GM19452 (cell line): ENCODE results near the gene METRNL.

ENCODE experiments used
- ATAC-seq: cut with Tn5 transposase; IDR thresholded peaks from one replicate; pipeline ENCODE4 v1.9.1; 2021; ENCODE audit not compliant: unreplicated experiment

The METRNL gene

GRCh38 chr17:83078378-83079351, 744 bp upstream of the METRNL start:
- ATAC-seq = no peak

- no peak for ATAC-seq
Measured at GRCh38 chr17:83079766-83080578, 563 bp downstream of the METRNL start.

GRCh38 chr17:83080579-83080857, 1.1 kb downstream of the METRNL start:
- no peak for ATAC-seq

- ATAC-seq = no peak
Measured at GRCh38 chr17:83080858-83081683, 1.7 kb downstream of the METRNL start.

- ATAC-seq = no peak
Measured at GRCh38 chr17:83081684-83082201, 2.3 kb downstream of the METRNL start.

GRCh38 chr17:83082424-83082823, 3.0 kb downstream of the METRNL start:
- ATAC-seq = no peak

GRCh38 chr17:83082909-83083367, 3.5 kb downstream of the METRNL start:
- no peak for ATAC-seq

- ATAC-seq = no peak
Measured at GRCh38 chr17:83083368-83084201, 4.2 kb downstream of the METRNL start.

GRCh38 chr17:83084214-83084613, 4.8 kb downstream of the METRNL start:
- no peak for ATAC-seq

- ATAC-seq = no peak
Measured at GRCh38 chr17:83084621-83085056, 5.2 kb downstream of the METRNL start.

- ATAC-seq = no peak
Measured at GRCh38 chr17:83085103-83085502, 5.7 kb downstream of the METRNL start.

GRCh38 chr17:83085526-83086198, 6.3 kb downstream of the METRNL start:
- ATAC-seq = no peak

GRCh38 chr17:83086199-83086880, 6.9 kb downstream of the METRNL start:
- no peak for ATAC-seq

GRCh38 chr17:83086907-83087787, 7.7 kb downstream of the METRNL start:
- no peak for ATAC-seq

- ATAC-seq = no peak
Measured at GRCh38 chr17:83087788-83088360, 8.5 kb downstream of the METRNL start.

- ATAC-seq = no peak
Measured at GRCh38 chr17:83088451-83088850, 9.0 kb downstream of the METRNL start.

GRCh38 chr17:83088909-83089308, 9.5 kb downstream of the METRNL start:
- ATAC-seq = no peak
